Medulla oblongata (tissue), 1 donor: Measurements from ENCODE around the gene ERN1.

Experiments used
- DNase-seq: peaks from one replicate; pipeline ENCODE4 v3.0.0-alpha.2; 2015; ENCODE audit errors: extremely low spot score

The ERN1 gene

GRCh38 chr17:64061178-64061898 is 68.6 kb downstream of the ERN1 start:
- no peak for DNase-seq

- no peak for DNase-seq
Measured at GRCh38 chr17:64060331-64060730, 69.6 kb downstream of the ERN1 start.

- DNase-seq = no peak
Measured at GRCh38 chr17:64059756-64060155, 70.2 kb downstream of the ERN1 start.

- no peak for DNase-seq
Measured at GRCh38 chr17:64058621-64059020, 71.3 kb downstream of the ERN1 start.

- DNase-seq = no peak
Measured at GRCh38 chr17:64057701-64058263, 72.2 kb downstream of the ERN1 start.

GRCh38 chr17:64056269-64057005 is 73.5 kb downstream of the ERN1 start:
- no peak for DNase-seq

GRCh38 chr17:64055183-64056142 is 74.5 kb downstream of the ERN1 start:
- DNase-seq = no peak

GRCh38 chr17:64054304-64054703 is 75.6 kb downstream of the ERN1 start:
- no peak for DNase-seq

GRCh38 chr17:64053101-64053500 is 76.8 kb downstream of the ERN1 start:
- DNase-seq = no peak

GRCh38 chr17:64051153-64051552 is 78.8 kb downstream of the ERN1 start:
- DNase-seq = no peak

GRCh38 chr17:64048805-64049204 is 81.1 kb downstream of the ERN1 start:
- DNase-seq = no peak

GRCh38 chr17:64045176-64045575 is 84.8 kb downstream of the ERN1 start:
- no peak for DNase-seq

- no peak for DNase-seq
Measured at GRCh38 chr17:64042700-64043485, 87.1 kb downstream of the ERN1 start.

GRCh38 chr17:64041912-64042311 is 88.0 kb downstream of the ERN1 start:
- DNase-seq = no peak

GRCh38 chr17:64040206-64040605 is 89.7 kb downstream of the ERN1 start:
- DNase-seq = no peak

- no peak for DNase-seq
Measured at GRCh38 chr17:64039106-64039400, 90.9 kb downstream of the ERN1 start.

- no peak for DNase-seq
Measured at GRCh38 chr17:64038331-64039105, 91.4 kb downstream of the ERN1 start.

- DNase-seq = no peak
Measured at GRCh38 chr17:64037802-64038201, 92.1 kb downstream of the ERN1 start.

- no peak for DNase-seq
Measured at GRCh38 chr17:64037180-64037579, 92.8 kb downstream of the ERN1 start.

GRCh38 chr17:64036198-64036922 is 93.6 kb downstream of the ERN1 start:
- DNase-seq = no peak
